WERI-Rb-1 (cell line): ENCODE measurements around the gene TNKS1BP1.

ENCODE experiments used
- DNase-seq: peaks from one replicate; pipeline ENCODE4 v3.0.0-alpha.2; 2020
- H3K27ac ChIP-seq: fragments of 250-450 bp; sonication (Bioruptor Pico); 2 replicates; pipeline ENCODE4 v1.5.1; 2020; ENCODE audit warnings: mild to moderate bottlenecking, moderate library complexity
- H3K27me3 ChIP-seq: fragments of 250-450 bp; sonication (Bioruptor Pico); 2 replicates; pipeline ENCODE4 v1.5.1; 2021; ENCODE audit warnings: mild to moderate bottlenecking, low read depth, moderate library complexity; ENCODE audit not compliant: insufficient read depth, severe bottlenecking
- H3K36me3 ChIP-seq: fragments of 250-450 bp; sonication (Bioruptor Pico); 2 replicates; pipeline ENCODE4 v1.5.1; 2020; ENCODE audit warnings: mild to moderate bottlenecking, moderate library complexity
- H3K4me3 ChIP-seq: 2 replicates; pipeline ENCODE4 v1.5.1; 2011; ENCODE audit warnings: low read depth, mild to moderate bottlenecking, control low read depth, low read length
- H3K9me3 ChIP-seq: fragments of 250-450 bp; sonication (Bioruptor Pico); 2 replicates; pipeline ENCODE4 v1.5.1; 2021; ENCODE audit warnings: mild to moderate bottlenecking, moderate library complexity; ENCODE audit not compliant: severe bottlenecking
- CTCF ChIP-seq: IDR thresholded peaks from 2 replicates; pipeline ENCODE4 v1.5.1; 2011; ENCODE audit warnings: low read depth, mild to moderate bottlenecking, control low read depth, inconsistent platforms, low read length

TNKS1BP1 gene

GRCh38 chr11:57357310-57357709 lies 32.6 kb upstream of the TNKS1BP1 start:
- TF ChIP-seq CTCF = no peak
- Histone ChIP-seq H3K36me3 (no peaks in the 10 kb centered on the region), H3K27ac (no peak overlapping the region), H3K4me3 (no peak overlapping the region), H3K9me3 (no peaks in the 10 kb centered on the region), H3K27me3 (peaks cover 21% of the 10 kb centered on the region)
- no peak for DNase-seq

- no peak overlapping the region for H3K27ac ChIP-seq
- no peaks in the 10 kb centered on the region for H3K9me3 ChIP-seq
- no peak for TF ChIP-seq CTCF
- DNase-seq = no peak
- no peak overlapping the region for H3K4me3 ChIP-seq
- H3K27me3 ChIP-seq = peaks cover 15% of the 10 kb centered on the region
- H3K36me3 ChIP-seq = no peaks in the 10 kb centered on the region
These were observed 31.5 kb upstream of the TNKS1BP1 start for GRCh38 chr11:57356268-57356667.

DNA sequence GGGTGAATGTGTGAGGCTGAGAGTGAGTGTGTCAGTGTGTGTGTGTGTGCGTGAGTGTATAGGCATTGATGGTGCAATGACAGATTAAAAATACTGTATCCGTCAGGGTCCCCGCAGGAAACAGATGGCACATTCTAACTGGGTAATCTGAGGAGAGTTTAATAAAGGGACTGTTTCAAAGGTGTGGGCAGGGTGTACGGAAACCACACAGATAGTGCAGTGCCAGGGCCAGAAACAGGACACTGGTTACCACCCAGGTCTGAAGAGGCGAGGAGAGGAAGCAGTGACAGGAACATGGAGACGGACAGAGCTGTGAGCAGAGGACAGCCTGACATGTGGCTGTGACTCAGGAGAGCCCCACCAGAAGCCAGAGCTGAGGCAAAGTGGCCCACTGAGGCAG lies 29.9 kb upstream of the TNKS1BP1 start:
- peaks cover 10% of the 10 kb centered on the region for H3K27me3 ChIP-seq
- DNase-seq = no peak

GRCh38 chr11:57353852-57354251 lies 29.1 kb upstream of the TNKS1BP1 start:
- no peak for DNase-seq
- no peaks in the 10 kb centered on the region for H3K9me3 ChIP-seq
- no peak overlapping the region for H3K4me3 ChIP-seq
- no peak overlapping the region for H3K27ac ChIP-seq
- H3K36me3 ChIP-seq = no peaks in the 10 kb centered on the region
- no peak for TF ChIP-seq CTCF
- H3K27me3 ChIP-seq = peaks cover 4% of the 10 kb centered on the region

More for the DNA sequence above, 29.9 kb upstream of the TNKS1BP1 start:
- Histone ChIP-seq H3K36me3 (no peaks in the 10 kb centered on the region), H3K27ac (no peak overlapping the region), H3K4me3 (no peak overlapping the region), H3K9me3 (no peaks in the 10 kb centered on the region)
- TF ChIP-seq CTCF = no peak

- Histone ChIP-seq H3K9me3 (no peaks in the 10 kb centered on the region), H3K27ac (no peak overlapping the region)
These were observed 28.7 kb upstream of the TNKS1BP1 start for GRCh38 chr11:57353446-57353845.

More at GRCh38 chr11:57353446-57353845, 28.7 kb upstream of the TNKS1BP1 start:
- no peaks in the 10 kb centered on the region for H3K36me3 ChIP-seq
- no peak overlapping the region for H3K4me3 ChIP-seq
- DNase-seq = no peak
- peaks cover under 1% of the 10 kb centered on the region for H3K27me3 ChIP-seq
- TF ChIP-seq CTCF = no peak
